ENCODE measurements around the gene TLK1. TPM values are rescaled to one million over a fixed set of nuclear protein-coding genes. Genes with fewer than 3 reads are reported as not detected.

Gene TLK1
- total and polyA plus RNA-seq, 2 of the 4 experiments (the other 2 are of a cell fraction) = 7.3 to 12.5 TPM

DNA sequence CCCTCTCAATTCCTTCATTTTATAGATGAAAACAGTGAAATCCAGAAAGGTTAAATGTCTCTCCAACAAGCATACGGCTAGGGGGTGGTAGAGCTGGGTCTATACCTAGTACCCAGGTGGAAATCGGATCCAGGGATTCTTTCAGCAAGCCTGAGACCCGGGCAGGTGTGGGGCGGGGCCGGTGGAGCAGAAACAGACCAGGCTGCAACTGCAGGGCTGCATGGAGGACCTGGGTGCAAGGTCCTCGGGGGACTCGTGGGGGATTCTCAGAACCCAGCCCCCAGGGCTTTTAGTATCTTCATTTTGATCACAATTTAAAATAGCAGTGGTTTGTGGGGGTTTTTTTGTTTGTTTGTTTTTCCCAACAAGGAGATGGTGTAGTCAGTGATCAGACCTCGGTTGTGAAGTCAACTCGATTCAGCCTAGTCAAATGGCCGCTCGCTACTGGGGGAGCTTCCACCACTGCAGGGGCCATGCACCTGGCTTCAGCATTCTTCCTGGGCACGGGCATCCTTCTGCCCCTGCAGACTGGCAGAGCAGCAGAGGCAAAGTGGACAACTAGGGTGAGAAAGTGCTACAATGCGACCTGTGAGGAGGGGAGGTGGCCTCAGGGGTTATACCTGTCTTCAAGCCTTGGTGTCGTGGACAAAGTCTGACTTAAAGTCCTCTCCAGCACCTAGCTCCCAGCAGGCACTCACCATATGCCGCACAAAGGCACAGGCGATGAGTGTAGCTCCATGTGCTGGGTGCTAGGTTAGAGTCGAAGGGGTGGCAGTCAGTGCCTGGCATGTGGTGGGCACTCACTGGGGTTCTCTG lies 185.4 kb downstream of the TLK1 start:
- no peaks in the 10 kb centered on the region for H3K9me3 ChIP-seq (ENCODE audit: control insufficient read depth, insufficient read depth, low read length)
- H3K27me3 ChIP-seq (ENCODE audit: control insufficient read depth, insufficient read depth, low read length) = no peaks in the 10 kb centered on the region; the same call in 1 of the 2 replicates
- H3K9me1 ChIP-seq (ENCODE audit: insufficient read depth, low read length) = no peaks in the 10 kb centered on the region
- no peaks in the 10 kb centered on the region for H4K20me1 ChIP-seq (ENCODE audit: insufficient read depth, low read length)
- H3K4me2 ChIP-seq (ENCODE audit: low read depth, low read length) = no peak overlapping the region
- H2BK15ac ChIP-seq (ENCODE audit: low read depth, low read length) = no peak overlapping the region
- no peaks in the 10 kb centered on the region for H3K36me3 ChIP-seq (ENCODE audit: control insufficient read depth, insufficient read depth, low read length)
- intact Hi-C loops (cut with micrococcal nuclease) = loop anchor here (10.0 kb wide), 4 partner anchors 359 to 1489 kb away; partner anchors contain the start of gene CYBRD1
- H2BK120ac ChIP-seq (ENCODE audit: low read depth, low read length) = no peak overlapping the region
- H3K56ac ChIP-seq (ENCODE audit: extremely low read depth, insufficient read depth, low read length) = no peak overlapping the region
- no peaks in the 10 kb centered on the region; a peak in 1 of 4 replicates for H3K79me1 ChIP-seq (ENCODE audit: low read depth in 1 of 2, low read length in 2 of 2)
- peak overlapping the region; percentile 81 for H2AK9ac ChIP-seq (replicated peaks; ENCODE audit: low read depth, low read length, poor library complexity)
- no peak overlapping the region for H2AK5ac ChIP-seq (ENCODE audit: low read depth, low read length)
- dilution Hi-C loops (cut with HindIII; ENCODE audit: low sequenced_read_pairs, unreplicated experiment) = no loop called here
- H3K23ac ChIP-seq (ENCODE audit: low read depth, low read length) = no peak overlapping the region
- DNase-seq = no peak
- BruUV-seq (replicated peaks) = no TSS peak
- WGBS, 2 experiments (ENCODE audit: extremely low coverage in 2 of 2, insufficient read length in 1 of 2) = no CpG with 5 or more reads among the region's 17 CpGs
- TF ChIP-seq BHLHE40 (IDR thresholded peaks at IDR 0.05; ENCODE audit: low read depth, low read length) (no peak), RAD21 (IDR thresholded peaks at IDR 0.05; ENCODE audit: low read length) (no peak), FOS (IDR thresholded peaks at IDR 0.05; ENCODE audit: low read depth, low read length) (no peak), CHD1 (IDR thresholded peaks at IDR 0.05; ENCODE audit: low read depth, low read length) (no peak), RCOR1 (IDR thresholded peaks at IDR 0.05; ENCODE audit: insufficient replicate concordance, low read length) (no peak), MAZ (IDR thresholded peaks at IDR 0.05; ENCODE audit: borderline replicate concordance, low read depth, low read length) (no peak)
- TF ChIP-seq, protein P1, sequence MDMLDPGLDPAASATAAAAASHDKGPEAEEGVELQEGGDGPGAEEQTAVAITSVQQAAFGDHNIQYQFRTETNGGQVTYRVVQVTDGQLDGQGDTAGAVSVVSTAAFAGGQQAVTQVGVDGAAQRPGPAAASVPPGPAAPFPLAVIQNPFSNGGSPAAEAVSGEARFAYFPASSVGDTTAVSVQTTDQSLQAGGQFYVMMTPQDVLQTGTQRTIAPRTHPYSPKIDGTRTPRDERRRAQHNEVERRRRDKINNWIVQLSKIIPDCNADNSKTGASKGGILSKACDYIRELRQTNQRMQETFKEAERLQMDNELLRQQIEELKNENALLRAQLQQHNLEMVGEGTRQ (IDR thresholded peaks at IDR 0.05; ENCODE audit: low read depth, low read length) = no peak
- in situ Hi-C loops (cut with MboI; ENCODE audit: low sequenced_read_pairs) = loop anchor here (10.0 kb wide), 1 partner anchor 179 kb away; no protein-coding TSS in a partner anchor
- no peak overlapping the region for H2AFZ ChIP-seq (replicated peaks; ENCODE audit: low read length, poor library complexity)
- H3K9ac ChIP-seq (ENCODE audit: low read depth, low read length) = no peak overlapping the region
- H3K18ac ChIP-seq (ENCODE audit: low read depth, low read length) = no peak overlapping the region
- H2BK20ac ChIP-seq (ENCODE audit: low read depth, low read length) = no peak overlapping the region
- no peak overlapping the region for H3K14ac ChIP-seq (replicated peaks; ENCODE audit: low read depth, low read length)
- no peak overlapping the region for H3K4me3 ChIP-seq (ENCODE audit: insufficient read depth, low read depth, low read length)
- POLR2A ChIA-PET (ENCODE audit: unreplicated experiment) = no interaction called here
- CTCF ChIA-PET = no interaction called here
- H4K5ac ChIP-seq (ENCODE audit: low read depth, low read length) = no peak overlapping the region
- H4K8ac ChIP-seq (ENCODE audit: low read depth in 2 of 2, low read length in 2 of 2) = no peak overlapping the region
- H3K4ac ChIP-seq (ENCODE audit: low read depth, low read length) = no peak overlapping the region
- no peak overlapping the region for H2BK5ac ChIP-seq (ENCODE audit: low read depth, low read length, poor library complexity, severe bottlenecking)
- no peak for ATAC-seq (ENCODE audit: low read depth)
- H4K91ac ChIP-seq (ENCODE audit: insufficient read depth, low read depth, low read length) = no peak overlapping the region
- peaks cover 4% of the 10 kb centered on the region for H3K4me1 ChIP-seq (ENCODE audit: control insufficient read depth, insufficient read depth, low read length)
- no peak overlapping the region for H3K27ac ChIP-seq (ENCODE audit: insufficient read depth, low read length)
